AML-193 (cell line): ENCODE measurements around the gene MCCD1.

ENCODE experiments used
- DNase-seq, 2 experiments: peaks; one replicate each; lab custom pipeline; 2025; lab: John Stamatoyannopoulos, UW

The MCCD1 gene

GRCh38 chr6:31543639-31544038, 14.9 kb downstream of the MCCD1 start:
- no peak for DNase-seq

DNA sequence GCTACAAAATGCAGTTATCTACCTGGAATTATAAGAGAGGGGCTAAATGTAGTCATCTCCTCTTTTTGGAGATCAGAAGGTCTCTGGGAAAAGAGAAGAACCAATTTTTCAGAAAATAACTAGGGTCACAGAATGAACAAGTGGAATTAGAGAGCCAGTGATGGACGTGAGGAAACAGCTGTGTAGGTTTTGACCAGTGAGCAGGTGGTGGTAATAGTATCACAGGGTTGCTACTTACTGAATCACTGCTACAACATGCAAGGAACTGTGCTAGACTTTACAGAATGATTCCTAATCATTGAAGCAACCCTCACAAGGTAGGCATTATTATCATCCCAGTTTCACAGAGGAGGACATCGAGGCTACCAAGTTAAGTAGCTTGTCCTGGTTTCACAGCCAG, 15.9 kb downstream of the MCCD1 start:
- DNase-seq: no peak

- no peak for DNase-seq
These were observed 16.5 kb downstream of the MCCD1 start for GRCh38 chr6:31545291-31545690.

GRCh38 chr6:31546339-31546957, 17.7 kb downstream of the MCCD1 start, which contains the start of gene ATP6V1G2:
TSS of gene ATP6V1G2 (minus strand) at chr6:31546608. CDS start at chr6:31546559, 49 bp downstream.
- peak; percentile 93 for DNase-seq

GRCh38 chr6:31546958-31547726, 18.4 kb downstream of the MCCD1 start, which contains the start of gene NFKBIL1:
TSS of gene NFKBIL1 (plus strand) at chr6:31547608. CDS start at chr6:31547695, 87 bp downstream.
- peak; percentile 97 to 99 for DNase-seq

- no peak for DNase-seq
These were observed 19.2 kb downstream of the MCCD1 start for GRCh38 chr6:31547727-31548543.

DNA sequence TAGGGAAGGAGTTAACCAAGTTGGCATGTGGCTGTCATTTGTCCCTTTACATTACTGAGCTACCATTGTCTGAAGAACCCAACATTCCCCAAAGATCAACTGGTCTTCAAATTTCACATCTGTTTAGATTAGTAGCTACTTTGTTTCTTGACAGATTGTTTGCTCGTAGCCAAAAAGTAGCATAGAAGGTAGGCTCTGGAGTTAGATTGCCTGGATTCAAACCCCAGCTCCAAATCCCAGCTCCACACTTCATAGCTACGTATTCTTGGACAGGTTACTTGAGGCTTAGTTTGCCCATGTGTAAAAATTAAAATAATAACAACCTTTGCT, 19.7 kb downstream of the MCCD1 start:
- DNase-seq: no peak

- peak; percentile 91 to 93 for DNase-seq
These were observed 22.6 kb downstream of the MCCD1 start for GRCh38 chr6:31551371-31551770.

GRCh38 chr6:31556307-31556706, 27.5 kb downstream of the MCCD1 start:
- no peak for DNase-seq

- DNase-seq: no peak
These were observed 28.9 kb downstream of the MCCD1 start for GRCh38 chr6:31557443-31558317.

GRCh38 chr6:31558318-31558625, 29.5 kb downstream of the MCCD1 start:
- DNase-seq: no peak

DNA sequence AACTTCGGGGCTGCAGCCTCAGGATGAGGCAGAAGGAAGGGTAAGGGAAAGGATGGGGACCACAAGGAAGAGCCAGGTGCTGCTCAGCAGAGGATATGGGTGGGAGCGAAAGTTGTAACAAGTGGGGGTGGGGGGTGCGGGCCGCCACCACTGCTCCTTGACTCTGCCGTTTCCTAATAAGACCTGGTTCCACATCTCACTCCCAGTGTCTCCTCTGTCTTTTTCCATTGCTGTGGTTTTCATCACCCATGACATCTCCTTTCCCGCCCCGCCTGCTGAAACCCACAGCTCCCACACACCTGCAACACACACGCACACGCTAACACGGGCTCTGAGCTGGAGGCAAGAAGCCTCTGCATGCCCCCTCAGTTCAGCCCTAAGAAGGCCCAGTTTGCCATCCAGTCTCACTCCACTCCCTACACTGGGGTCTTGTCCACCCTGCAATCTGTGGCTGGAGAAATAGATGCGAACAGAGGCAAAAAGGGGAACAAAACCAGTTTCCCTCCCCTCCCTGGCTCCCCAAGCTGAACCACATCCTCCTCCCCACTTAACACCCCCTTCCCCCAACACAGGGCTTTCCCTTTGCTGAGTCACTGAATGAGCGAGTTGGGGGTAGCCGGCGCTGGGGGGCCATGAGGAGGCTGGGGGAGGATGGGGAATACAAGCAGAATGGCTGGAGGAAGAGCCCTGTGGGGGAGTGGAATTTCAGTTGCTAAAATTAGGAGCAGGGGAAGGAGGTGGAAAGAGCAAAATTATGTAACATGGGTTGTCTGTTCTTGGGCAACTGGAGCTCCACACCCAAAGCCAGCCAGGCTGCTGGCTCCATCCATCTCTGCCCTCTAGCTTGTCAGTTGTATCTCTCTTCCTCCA, 30.1 kb downstream of the MCCD1 start:
- peak; percentile 99 to 100 for DNase-seq

DNA sequence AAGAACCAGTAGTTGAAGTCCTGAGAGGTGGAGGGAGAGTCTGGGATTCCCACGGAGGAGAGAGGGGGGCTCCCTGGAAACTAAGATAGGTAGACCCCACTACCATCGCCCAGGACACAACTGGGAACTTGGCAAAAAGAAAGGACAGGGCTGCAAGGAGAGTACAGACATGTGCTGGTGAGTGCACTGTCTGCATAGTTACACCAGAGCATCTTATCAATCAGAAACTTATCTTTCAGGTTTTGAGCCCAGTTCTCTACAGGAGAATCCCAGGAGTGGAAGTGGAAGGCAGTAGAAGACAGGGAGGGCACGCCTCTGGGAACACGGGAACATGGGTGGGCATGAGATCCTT, 30.8 kb downstream of the MCCD1 start:
- no peak for DNase-seq

DNA sequence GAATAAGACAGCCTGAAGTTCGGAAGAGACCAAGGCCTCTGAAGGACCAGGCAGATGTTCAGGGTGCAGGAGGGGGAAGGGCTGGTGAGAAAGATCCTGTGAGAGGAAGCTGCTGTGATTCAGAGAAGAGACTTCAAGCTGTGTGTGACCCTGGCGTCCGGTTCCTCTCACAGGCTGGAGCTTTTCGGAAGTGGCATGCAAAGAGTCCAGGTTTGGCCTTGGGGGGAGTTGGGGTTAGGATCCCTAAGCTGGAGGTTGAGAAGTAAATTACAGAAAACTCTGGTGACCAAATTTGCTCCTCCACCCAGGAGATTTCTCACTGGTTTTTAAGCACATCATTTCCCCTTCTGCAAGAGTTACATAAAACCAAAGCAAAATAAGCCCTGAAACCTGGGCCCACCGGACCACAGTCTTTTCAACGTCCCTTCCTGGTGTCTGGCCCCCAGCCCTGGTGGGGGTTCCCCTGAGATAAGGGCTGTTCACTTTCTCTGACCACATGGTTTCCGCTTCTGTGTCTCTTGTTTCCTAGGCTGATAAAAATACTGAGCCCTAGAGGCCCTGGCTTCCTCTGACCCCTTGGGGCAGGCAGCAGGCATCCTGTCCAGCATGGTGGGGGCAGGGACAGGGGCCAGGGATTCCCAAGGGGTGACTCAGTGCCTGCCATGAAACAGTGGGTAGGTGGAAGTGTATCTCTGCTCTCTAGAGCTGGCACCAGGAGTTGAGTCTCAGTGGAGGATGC, 31.4 kb downstream of the MCCD1 start:
- peak; percentile 99 to 100 for DNase-seq

DNA sequence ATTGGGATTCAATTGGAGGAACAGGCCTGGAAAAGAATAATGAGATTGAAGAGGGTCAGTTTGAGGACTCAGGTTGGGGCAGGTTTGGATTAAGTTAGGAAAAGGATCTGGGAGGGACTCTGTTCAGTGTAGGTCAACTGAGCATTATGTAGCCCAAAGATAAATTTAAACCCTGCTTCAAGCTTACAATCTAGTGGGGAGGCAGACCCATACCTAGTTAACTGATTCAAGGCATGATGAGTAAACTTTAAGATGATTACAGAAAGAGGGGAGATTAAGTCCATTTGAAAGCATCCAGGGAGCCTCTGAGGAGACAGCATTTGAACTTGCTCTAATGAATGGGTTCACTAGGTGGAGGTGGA, 31.9 kb downstream of the MCCD1 start:
- DNase-seq: no peak

DNA sequence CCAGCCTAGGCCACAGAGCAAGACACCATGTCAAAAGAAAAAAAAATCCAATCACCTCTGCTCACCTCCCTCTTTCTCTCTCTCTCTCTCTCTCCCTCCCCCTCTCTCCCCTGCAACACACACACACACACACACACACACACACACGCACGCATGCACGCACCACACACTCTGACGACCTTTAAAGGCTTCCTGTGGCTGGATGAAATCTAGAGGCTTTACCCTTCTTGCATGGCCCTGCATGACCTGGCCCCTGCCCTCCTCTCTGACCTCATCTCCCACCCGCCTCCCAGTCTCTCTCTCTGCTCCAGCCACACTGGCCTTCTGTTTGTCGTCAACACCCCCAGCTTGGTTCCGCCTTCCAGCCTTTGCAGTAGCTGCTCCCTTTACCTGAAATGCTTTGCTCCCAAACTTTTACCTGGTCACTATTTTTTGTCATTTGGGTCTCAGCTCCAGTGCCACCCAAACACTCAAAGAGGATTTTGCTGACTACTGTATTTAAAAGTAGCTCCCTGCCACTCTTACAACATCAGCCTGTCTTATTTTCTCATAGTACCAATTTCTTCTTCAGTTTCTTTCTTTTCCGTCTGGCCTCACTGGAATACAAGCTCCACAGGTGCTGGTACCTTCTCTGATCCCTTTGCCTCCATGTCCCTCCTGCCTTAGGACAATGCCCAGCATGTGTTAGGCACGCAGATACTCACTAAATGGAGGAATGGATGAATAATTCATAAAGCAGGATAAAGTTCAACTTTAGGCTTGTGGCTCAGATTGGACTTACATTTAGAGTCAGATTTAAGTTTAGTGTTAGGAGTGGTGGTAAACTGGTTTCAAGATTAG, 39.0 kb downstream of the MCCD1 start:
- no peak for DNase-seq

DNA sequence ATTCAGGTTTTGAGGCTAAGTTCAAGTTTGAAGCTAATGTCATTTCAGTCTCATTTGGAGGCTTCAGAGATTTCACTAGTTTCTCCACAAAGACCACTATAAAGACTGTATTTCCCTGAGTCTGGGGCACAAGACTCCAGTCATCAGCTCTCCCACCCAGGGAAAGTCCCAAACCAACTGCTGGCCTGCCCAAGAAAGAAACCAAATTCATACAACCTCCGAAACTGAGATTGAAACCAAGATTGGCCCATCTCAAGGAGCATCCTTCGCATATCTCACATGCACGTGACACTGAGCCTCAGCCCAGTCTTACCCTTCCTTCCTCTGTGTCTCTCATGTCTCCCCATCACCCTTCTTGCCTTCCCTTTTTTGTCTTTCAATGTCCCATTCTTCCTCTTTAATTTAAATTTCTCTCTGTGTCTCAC, 39.8 kb downstream of the MCCD1 start:
- DNase-seq: peak in 1 of 2 experiments; percentile 21

DNA sequence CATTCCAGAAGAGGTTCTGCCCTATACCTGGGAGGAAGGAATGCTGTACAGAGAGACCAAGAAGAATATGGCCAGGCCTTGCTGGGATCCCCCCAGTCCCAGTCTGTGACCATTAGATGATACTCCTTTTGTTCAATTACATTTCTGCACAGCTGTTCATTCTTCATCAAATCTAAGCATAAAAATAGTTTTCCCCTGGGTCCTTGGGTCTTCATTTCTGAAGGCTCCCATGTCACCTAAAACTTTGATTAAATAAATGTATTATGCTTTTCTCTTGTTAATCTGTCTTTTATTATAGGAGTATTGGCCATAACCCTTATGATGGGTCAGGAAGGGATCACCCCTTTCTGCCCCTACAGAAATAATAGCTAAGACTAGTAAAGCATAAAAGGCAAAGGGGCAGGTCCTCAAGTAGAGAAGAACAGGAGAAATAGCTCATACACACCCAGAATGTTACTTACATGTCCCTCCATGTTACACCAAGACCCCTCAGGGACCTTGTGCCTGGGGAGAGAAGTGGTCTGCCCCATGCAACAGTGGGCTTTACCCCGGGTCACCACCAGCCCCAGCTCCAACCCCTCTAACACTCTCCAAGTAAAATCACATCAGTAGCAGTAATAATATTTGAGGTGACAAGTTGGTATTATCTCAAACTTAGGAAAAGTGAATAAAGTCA, 41.2 kb downstream of the MCCD1 start:
- no peak for DNase-seq
